Fibroblast of pulmonary artery (primary cell): ENCODE data around the gene DNM2.

Experiments
- DNase-seq: peaks from one replicate; pipeline ENCODE4 v3.0.0-alpha.2; 2010; ENCODE audit warnings: low read depth
- H3K4me3 ChIP-seq: replicated peaks from 2 replicates; pipeline ENCODE4 v1.5.1; 2011; ENCODE audit warnings: low read depth, mild to moderate bottlenecking, control low read depth, low read length, moderate library complexity
- CTCF ChIP-seq: IDR thresholded peaks from 2 replicates; pipeline ENCODE4 v1.5.1; 2011; ENCODE audit warnings: mild to moderate bottlenecking, control low read depth, low read length, inconsistent platforms; ENCODE audit errors: missing control alignments

DNM2 gene

GRCh38 chr19:10767726-10768125 is 49.8 kb downstream of the DNM2 start:
- DNase-seq = no peak
- no peak overlapping the region for H3K4me3 ChIP-seq
- no peak for TF ChIP-seq CTCF

GRCh38 chr19:10768369-10768768 is 50.5 kb downstream of the DNM2 start:
- no peak for TF ChIP-seq CTCF
- no peak for DNase-seq
- H3K4me3 ChIP-seq = no peak overlapping the region

GRCh38 chr19:10768936-10769335 is 51.1 kb downstream of the DNM2 start:
- no peak for TF ChIP-seq CTCF
- no peak for DNase-seq

GRCh38 chr19:10769533-10770491 is 51.9 kb downstream of the DNM2 start:
- DNase-seq = peak; percentile 31
- no peak for TF ChIP-seq CTCF
- H3K4me3 ChIP-seq = no peak overlapping the region

More at GRCh38 chr19:10768936-10769335, 51.1 kb downstream of the DNM2 start:
- no peak overlapping the region for H3K4me3 ChIP-seq

GRCh38 chr19:10773969-10774368 is 56.1 kb downstream of the DNM2 start:
- DNase-seq = no peak
- TF ChIP-seq CTCF = no peak
- no peak overlapping the region for H3K4me3 ChIP-seq

GRCh38 chr19:10774893-10775292 is 57.0 kb downstream of the DNM2 start:
- no peak overlapping the region for H3K4me3 ChIP-seq
- no peak for TF ChIP-seq CTCF
- no peak for DNase-seq
